ENCODE results near the gene MFAP3L.

The MFAP3L gene

DNA sequence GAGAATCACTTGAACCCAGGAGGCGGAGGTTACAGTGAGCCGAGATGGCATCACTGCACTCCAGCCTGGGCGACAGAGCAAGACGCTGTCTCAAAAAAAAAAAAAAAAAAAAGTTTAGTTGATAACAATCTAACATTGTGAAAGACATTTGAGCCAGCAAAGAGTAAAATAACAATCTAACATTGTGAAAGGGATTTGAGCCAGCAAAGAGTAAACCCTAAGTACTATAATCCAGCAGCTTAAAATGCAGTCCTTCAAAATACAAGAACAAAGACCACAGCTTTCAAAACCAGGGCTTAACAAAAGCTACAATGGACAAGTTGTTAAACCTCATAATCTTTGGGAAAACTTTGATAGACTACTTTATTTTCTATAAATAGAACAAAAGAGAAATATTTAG, 16.9 kb downstream of the MFAP3L start:
- Histone ChIP-seq H3K4me3 (no peak overlapping the region), H3K9me3 (no peaks in the 10 kb centered on the region), H3K36me3 (no peaks in the 10 kb centered on the region), H3K27ac (no peak overlapping the region), H3K27me3 (no peaks in the 10 kb centered on the region), H3K4me1 (peaks cover 0 to 30% (median 17%) of the 10 kb centered on the region in 4 donors)
- intact Hi-C loops (cut with DNase I; ENCODE audit: low total_unique reads), result no loop called here
- no peak for DNase-seq
- TF ChIP-seq, protein P1, sequence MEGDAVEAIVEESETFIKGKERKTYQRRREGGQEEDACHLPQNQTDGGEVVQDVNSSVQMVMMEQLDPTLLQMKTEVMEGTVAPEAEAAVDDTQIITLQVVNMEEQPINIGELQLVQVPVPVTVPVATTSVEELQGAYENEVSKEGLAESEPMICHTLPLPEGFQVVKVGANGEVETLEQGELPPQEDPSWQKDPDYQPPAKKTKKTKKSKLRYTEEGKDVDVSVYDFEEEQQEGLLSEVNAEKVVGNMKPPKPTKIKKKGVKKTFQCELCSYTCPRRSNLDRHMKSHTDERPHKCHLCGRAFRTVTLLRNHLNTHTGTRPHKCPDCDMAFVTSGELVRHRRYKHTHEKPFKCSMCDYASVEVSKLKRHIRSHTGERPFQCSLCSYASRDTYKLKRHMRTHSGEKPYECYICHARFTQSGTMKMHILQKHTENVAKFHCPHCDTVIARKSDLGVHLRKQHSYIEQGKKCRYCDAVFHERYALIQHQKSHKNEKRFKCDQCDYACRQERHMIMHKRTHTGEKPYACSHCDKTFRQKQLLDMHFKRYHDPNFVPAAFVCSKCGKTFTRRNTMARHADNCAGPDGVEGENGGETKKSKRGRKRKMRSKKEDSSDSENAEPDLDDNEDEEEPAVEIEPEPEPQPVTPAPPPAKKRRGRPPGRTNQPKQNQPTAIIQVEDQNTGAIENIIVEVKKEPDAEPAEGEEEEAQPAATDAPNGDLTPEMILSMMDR (IDR thresholded peaks at IDR 0.05), result no peak

DNA sequence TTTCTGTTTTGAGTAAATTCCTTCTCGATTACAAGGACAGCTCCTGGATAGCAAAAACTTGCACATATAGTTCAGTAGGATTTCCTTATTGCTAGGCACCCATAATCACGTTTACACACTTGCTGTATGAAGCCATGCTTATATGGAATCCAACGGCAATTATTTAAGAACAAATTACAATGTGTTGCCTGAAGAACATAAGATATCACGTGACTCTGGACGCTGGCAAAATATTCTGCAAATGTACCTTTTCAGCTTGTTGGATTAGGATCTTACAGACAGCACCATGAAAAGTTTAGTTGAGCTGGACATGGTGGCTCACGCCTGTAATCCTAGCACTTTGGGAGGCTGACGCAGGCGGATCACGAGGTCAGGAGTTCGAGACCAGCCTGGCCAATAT, 17.4 kb downstream of the MFAP3L start:
- Histone ChIP-seq H3K4me1 (peaks cover 0 to 27% (median 15%) of the 10 kb centered on the region in 4 donors), H3K36me3 (no peaks in the 10 kb centered on the region), H3K9me3 (no peaks in the 10 kb centered on the region), H3K27me3 (no peaks in the 10 kb centered on the region), H3K27ac (no peak overlapping the region), H3K4me3 (no peak overlapping the region)
- TF ChIP-seq, protein P1 (IDR thresholded peaks at IDR 0.05), result no peak
- no peak for DNase-seq
- intact Hi-C loops (cut with DNase I; ENCODE audit: low total_unique reads), result no loop called here

DNA sequence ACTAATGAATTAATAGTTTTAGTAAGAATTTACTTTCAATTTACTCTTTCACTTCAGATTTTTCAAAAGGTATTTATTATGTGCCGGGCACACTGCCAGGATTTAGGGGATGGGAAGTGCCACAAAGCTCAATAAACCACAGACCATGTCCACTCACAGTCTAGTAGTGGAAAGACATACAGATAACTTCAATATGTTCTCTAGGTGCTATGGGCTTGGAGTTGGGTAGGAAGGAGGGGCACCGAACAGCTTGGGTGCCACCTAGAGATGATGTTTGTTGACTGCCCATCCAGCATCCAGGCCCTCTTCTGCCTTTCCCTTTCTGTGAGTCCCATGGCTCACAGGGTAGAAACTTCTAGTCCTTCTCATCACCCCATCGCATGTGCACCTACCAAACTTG, 17.8 kb downstream of the MFAP3L start:
- peaks cover 0 to 30% (median 16%) of the 10 kb centered on the region in 4 donors for H3K4me1 ChIP-seq
- no peaks in the 10 kb centered on the region for H3K9me3 ChIP-seq
- no peak overlapping the region for H3K27ac ChIP-seq
- intact Hi-C loops (cut with DNase I; ENCODE audit: low total_unique reads), result no loop called here
- no peak for DNase-seq
- H3K36me3 ChIP-seq, result no peaks in the 10 kb centered on the region
- H3K27me3 ChIP-seq, result no peaks in the 10 kb centered on the region
- H3K4me3 ChIP-seq, result no peak overlapping the region
- TF ChIP-seq, protein P1 (IDR thresholded peaks at IDR 0.05), result no peak

DNA sequence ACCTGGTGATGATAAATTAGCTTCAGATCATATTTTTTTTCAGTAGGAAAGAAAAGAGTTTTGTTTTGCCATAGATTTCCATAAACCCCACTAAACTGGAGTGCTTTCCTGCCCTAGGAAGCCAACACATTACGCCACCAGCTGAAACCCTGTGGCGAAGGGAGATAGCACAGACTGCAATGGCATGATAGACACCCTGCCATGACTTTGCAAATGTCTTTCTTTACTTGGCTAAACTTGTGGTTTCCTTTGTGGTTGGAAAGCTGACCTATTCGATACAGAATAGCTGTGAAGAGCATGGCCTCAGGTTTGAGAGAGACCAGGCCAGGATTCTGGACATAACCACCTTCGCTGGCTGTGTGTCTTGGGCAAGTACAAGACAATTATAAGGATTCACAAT, 19.1 kb downstream of the MFAP3L start:
- Histone ChIP-seq H3K36me3 (no peaks in the 10 kb centered on the region), H3K4me1 (peaks cover 0 to 30% (median 14%) of the 10 kb centered on the region in 4 donors), H3K9me3 (no peaks in the 10 kb centered on the region), H3K4me3 (no peak overlapping the region), H3K27ac (no peak overlapping the region), H3K27me3 (no peaks in the 10 kb centered on the region)
- TF ChIP-seq, protein P1 (IDR thresholded peaks at IDR 0.05), result no peak
- intact Hi-C loops (cut with DNase I; ENCODE audit: low total_unique reads), result no loop called here
- DNase-seq, result no peak

DNA sequence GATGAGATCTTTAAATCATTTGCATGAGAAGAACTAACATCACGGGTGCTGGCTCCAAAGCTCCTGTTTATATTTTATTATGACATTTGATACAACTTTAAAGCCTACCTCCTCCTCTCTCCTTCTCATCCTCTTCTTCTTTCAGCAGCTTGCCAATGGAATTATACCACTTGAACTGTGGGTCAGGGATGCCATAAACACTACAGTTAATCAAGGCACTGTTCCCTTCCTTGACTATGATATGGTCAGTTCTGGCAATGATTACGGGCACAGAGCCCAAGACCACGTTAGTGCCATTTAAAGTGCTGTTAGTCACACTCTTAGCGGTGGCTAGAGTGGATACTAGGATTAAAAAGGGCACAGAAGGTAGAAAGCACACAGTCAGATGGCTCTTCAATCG, 20.7 kb downstream of the MFAP3L start:
- Histone ChIP-seq H3K4me3 (no peak overlapping the region), H3K4me1 (peaks cover 0 to 27% (median 14%) of the 10 kb centered on the region in 4 donors), H3K9me3 (no peaks in the 10 kb centered on the region), H3K27me3 (no peaks in the 10 kb centered on the region), H3K36me3 (no peaks in the 10 kb centered on the region), H3K27ac (peak overlapping the region in 1 of 2 donors; percentile 18)
- DNase-seq, result no peak
- TF ChIP-seq, protein P1 (IDR thresholded peaks at IDR 0.05), result no peak
- intact Hi-C loops (cut with DNase I; ENCODE audit: low total_unique reads), result no loop called here
